HG02642 (cell line): ENCODE data around the gene RARB.

ENCODE experiments used
- ATAC-seq: cut with Tn5 transposase; IDR thresholded peaks from one replicate; pipeline ENCODE4 v1.9.1; 2021; ENCODE audit warnings: mild to moderate bottlenecking; ENCODE audit not compliant: unreplicated experiment, poor library complexity

Gene RARB

GRCh38 chr3:25465266-25465860, 37.3 kb downstream of the RARB start:
- no peak for ATAC-seq

GRCh38 chr3:25468866-25469319, 40.8 kb downstream of the RARB start:
- ATAC-seq = no peak

DNA sequence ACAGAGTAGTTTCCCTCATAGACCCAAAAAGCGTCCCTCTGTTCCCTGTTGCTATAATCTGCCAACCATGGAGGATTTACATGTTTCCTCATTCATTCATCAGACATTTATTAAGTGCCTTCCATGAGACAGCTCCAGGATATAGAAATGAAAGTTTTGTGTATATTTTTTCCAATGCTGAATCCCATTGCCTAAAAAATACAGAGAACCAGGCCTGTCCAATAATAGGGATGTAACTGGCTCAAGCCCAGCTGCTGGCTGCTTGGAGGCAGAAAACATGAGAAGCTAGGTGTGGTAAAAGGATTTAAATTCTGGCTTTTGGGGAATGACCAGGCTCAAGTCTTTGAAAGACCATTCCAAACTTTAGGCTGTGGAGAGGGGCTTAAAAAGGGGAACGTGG, 41.5 kb downstream of the RARB start:
- ATAC-seq = no peak

DNA sequence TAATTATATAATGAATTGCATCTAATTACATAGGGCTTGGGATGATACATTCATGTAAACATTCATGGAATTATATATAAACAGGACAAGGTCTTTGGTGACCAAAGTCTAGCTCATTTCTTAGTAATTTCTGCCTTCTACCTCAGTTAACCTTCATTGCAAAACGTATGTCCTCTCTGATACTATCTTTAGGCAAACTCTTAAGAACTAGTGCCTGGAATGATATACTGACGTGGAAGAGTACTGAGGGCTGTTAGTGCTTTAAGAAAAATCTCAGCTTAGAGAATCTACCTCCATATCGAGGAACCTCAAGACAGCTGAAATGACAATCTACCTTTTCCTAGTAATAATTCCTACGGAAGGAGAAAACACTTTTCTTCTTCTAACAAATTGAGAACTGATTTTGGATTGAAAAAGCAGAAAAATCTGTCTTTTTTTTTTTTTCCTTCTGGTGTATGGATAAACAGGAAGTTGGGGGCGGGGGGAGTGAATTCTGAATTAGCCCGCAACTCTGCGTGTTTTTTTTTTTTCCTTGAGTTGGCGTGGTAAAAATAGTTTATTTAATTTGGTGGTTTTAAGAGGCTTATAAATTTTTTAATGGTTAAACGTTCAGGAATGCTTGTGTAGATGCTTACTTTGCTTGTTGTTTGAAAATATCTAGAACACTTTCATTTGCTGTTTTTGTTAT, 43.2 kb downstream of the RARB start:
- ATAC-seq = no peak

GRCh38 chr3:25472153-25472552, 44.1 kb downstream of the RARB start:
- no peak for ATAC-seq

DNA sequence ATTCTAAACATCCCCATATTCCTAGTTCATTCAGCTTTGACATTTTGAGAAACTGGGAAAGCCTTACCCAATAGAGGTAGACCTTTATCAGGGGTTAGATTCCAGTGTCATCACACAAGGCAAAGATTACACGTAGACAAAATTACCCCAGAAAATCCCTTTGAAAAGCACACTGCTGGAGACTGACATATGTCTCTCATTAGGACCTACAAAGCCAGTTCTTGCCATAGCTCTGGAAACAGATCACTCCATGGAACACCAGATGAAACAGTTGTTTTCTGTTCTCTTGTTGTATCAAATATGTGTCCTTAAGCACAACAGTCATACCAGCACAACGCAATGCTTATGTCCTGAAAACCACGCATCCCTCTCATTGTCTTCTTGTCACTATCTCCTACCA, 44.7 kb downstream of the RARB start:
- no peak for ATAC-seq

DNA sequence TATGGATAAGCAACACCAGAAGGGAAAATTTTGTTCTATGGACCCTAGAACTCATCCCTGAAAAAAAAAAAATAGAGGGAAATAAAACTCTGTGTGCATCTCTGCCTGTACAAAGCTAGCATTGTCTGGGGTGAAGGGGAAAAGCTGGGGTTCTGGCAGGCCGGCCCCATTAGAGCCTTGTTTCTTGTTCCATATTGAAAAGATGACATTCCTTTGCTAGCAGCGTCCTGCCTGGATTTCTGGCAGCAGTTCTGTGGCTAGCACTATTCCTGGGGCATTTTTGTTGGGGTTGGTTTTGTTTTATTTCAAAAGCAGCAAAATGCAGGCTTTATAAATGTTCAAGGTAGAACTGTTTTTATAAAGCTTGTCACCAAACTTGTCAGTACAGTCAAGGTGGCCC, 45.2 kb downstream of the RARB start:
- ATAC-seq = no peak

GRCh38 chr3:25474052-25474451, 46.0 kb downstream of the RARB start:
- ATAC-seq = no peak

DNA sequence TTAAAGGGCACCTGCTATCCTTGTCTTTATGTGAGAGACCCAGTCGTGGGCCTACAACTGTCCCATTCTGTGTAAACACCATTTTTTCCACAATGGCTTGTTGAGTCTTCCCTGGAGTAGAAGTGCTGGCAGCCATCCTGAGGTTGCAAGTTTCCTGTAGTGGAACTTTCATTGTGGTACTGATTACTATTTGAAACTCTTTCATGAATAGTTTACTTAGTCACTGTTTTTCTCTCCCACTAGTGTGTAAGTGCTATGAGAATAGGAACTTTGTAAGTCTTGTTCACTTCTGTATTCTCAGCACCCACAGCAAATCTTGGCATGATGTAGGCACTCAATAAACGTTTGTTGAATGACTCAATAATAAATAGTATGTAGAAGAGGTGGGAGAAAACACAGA, 48.6 kb downstream of the RARB start:
- no peak for ATAC-seq

DNA sequence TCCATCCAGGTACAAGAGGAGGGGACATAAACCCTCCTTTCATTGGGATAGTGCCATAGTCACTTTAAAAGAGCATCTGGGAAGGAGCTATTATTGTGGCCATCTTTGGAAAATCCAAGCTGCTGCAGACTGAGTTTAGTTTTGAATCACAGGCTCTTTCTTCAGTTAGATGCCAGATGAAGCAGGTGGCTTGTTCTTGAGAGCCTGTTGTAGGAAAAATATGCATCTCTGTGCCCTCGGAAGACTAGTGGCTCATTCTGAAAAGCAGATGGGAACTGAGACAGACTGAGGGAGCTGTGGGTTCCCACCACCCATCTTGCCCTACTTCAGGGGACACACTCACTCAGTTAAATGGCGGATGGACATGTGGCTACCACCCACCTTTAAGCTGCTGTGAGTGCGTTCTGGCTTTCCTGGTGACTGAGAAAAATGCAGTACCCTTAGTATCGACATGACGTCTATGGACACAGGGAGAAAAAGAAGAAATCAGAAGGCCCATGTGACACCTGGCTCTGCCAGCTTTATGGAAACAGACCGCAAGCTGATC, 50.2 kb downstream of the RARB start:
- ATAC-seq = no peak

DNA sequence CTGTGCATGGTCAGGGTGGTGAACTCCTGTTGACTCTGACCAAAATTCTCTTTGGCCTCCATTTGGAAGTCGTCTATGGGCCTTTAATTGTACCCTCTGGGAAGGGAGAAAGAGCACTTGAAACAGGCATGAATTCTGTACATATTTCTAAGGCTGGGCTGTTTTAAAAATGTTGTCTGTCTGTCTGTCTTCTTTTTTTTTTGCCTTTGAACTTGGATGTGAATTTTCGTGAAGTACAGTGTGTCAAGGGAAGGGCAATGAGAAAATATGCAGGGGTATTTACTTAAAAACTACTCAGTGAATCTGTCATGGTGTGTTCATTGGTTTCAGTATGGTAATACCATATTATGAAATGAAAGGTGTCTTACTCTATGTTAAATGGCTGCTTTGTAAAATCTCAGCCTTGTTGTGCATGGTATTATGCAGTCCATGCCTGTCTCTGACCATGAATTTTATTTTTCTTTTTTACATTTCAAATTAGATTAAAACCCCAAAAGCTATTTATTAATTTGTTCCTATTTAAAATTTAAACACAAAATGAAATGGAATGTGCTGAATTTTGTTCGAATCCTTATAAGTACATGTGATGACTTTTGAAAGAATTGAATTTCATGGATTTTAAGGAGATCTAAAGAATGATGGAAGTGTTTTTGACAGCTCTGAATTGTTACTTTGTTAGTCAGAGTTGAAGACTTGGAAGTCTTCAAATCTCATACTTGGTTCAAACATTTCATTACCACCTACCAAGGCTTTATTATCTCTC, 51.1 kb downstream of the RARB start:
- ATAC-seq = no peak

DNA sequence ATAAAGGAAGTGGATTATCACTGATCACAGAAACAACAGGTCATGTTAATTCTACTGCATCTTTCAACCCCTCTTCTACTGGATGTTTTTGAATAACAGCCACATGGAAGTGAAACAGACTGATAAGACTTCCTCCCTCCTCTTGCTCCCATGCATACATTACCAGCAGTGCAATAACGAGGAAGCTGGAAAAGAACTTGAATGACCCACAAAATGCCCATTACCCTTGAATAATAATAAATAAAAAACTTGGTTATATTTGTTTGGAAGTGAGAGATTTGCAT, 51.6 kb downstream of the RARB start:
- no peak for ATAC-seq

DNA sequence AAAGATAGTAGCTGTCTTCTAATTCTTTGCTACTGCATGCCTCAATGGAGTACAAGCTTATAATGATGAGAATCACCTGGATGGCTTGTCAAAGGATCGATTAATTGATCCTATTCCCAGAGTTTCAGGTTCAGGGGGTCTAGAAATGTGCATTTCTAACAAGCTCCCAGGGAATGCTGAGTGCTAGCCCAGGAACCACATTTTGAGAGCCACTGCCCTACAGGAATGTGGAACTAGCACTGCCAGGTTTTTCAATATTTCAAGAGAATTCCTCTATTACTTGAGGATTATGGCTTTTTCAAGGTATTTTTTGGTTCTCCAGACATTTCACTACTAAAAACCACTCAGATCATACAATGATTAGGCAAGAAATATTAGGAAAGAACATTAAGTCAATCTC, 52.7 kb downstream of the RARB start:
- ATAC-seq = no peak

DNA sequence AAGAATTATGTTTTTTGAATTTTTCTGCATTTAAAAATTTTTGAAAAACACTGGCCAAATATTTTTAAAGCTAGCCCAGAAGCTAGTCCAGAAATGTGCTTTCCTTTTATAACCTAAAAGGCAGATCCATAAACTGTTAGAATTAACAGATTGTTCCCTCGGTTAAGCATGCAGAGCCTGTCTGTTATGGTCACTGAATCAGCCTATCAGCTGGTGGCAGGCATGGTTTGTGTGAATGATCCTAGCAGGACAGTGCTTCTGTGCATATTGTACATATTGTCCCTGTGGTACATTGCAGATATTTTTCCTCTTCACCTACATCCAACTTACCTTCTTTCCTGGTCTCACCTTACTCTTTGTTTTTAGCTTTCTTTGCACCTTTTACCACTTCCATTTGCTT, 53.3 kb downstream of the RARB start:
- no peak for ATAC-seq

- ATAC-seq = no peak
Measured at GRCh38 chr3:25483456-25483855, 55.4 kb downstream of the RARB start.

DNA sequence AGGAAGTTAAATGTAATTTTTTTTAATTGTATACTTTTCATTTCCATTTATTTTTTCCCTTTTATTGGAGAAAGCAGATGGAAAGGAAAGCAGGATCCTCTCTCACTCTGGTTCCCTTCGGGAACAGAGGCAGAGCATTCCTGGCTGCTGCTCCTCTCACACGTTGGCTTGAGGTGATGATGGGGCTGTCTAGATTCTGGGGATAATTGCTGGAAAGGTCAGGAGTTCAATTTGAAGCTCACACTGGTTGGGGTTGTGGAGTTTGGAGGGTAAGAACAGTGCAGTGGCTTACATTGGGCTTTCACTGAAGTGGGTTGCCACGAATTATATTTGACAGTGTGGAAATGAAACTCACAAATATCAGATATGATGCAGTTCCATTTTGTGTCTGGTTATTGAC, 57.6 kb downstream of the RARB start:
- no peak for ATAC-seq

DNA sequence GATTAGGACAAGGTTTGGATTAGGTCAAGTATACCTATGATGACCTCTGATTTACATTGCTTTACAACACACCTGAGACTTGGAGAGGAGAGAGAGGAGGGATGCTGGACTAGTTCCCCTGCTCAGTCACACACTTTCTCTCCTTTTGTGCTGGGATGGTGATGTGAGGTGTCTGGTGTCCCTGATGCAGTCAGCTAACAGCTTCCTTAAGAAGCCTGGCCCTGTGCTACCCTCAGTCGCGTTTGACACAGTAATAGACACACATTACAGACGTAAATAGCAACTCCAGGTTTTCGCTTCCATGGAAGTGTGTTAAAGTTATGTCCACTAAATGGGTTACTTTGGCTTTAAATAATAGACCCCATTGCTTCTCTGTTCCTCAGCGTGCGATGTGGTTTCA, 58.9 kb downstream of the RARB start:
- ATAC-seq = no peak

DNA sequence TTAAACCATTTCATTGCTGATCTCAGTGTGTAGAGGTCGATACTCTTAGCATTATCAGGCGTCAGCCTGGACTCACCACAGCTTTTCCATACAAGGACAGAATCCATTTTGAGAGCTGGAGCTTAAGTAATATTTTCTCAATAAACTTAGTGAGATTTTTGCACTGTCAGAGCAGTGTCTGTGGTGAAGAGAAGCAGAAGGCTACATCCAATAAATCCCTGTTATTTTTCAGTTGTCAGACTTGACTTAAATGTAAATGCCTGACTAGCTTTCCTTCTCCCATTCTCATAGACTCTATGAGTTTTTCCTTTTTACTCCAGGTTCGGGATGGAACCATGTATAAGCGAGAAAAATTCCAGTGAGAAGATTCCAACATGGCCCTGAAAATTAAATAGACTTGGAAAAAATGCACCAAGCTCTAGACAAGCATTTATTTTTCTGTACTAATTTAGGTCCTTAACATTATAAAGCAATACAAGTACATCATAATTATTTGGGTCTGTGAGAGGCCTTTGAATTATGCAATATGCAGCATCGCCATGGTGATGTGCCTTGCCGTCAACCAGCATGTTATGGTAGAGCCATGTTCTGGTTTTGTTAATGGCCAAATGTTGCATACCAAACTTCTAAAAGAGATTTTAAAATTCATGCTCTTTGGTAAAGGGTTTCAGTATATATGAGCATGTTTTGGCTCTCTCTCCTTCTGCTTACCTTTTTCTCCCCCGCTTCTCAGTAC, 62.0 kb downstream of the RARB start:
- no peak for ATAC-seq

- ATAC-seq = no peak
Measured at GRCh38 chr3:25493246-25493645, 65.2 kb downstream of the RARB start.

DNA sequence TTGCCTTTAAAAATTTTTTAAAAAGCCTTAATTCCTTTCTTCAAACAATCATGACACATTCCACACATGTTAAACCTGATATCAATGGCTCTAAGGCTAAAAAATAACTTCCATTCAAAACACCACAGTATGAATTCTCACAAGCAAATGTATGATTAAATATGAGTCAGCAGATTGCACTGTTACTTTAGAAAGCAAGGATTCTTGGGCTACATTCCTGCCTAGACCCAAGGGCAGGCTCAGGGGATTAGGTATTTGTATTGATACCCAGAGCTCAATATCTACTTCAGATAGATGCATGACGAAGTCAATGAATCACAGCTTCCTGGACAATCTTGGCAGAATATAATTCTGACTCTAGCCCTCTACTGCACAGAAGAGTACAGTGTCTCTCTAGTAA, 65.7 kb downstream of the RARB start:
- no peak for ATAC-seq

GRCh38 chr3:25495304-25495703, 67.2 kb downstream of the RARB start:
- ATAC-seq = no peak
